HG03066 (cell line): ENCODE measurements around the gene TMEM156.

ENCODE experiments used
- ATAC-seq: cut with Tn5 transposase; IDR thresholded peaks from one replicate; pipeline ENCODE4 v1.9.1; 2021; ENCODE audit warnings: low read depth; ENCODE audit not compliant: unreplicated experiment

The TMEM156 gene, protein sequence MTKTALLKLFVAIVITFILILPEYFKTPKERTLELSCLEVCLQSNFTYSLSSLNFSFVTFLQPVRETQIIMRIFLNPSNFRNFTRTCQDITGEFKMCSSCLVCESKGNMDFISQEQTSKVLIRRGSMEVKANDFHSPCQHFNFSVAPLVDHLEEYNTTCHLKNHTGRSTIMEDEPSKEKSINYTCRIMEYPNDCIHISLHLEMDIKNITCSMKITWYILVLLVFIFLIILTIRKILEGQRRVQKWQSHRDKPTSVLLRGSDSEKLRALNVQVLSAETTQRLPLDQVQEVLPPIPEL

DNA sequence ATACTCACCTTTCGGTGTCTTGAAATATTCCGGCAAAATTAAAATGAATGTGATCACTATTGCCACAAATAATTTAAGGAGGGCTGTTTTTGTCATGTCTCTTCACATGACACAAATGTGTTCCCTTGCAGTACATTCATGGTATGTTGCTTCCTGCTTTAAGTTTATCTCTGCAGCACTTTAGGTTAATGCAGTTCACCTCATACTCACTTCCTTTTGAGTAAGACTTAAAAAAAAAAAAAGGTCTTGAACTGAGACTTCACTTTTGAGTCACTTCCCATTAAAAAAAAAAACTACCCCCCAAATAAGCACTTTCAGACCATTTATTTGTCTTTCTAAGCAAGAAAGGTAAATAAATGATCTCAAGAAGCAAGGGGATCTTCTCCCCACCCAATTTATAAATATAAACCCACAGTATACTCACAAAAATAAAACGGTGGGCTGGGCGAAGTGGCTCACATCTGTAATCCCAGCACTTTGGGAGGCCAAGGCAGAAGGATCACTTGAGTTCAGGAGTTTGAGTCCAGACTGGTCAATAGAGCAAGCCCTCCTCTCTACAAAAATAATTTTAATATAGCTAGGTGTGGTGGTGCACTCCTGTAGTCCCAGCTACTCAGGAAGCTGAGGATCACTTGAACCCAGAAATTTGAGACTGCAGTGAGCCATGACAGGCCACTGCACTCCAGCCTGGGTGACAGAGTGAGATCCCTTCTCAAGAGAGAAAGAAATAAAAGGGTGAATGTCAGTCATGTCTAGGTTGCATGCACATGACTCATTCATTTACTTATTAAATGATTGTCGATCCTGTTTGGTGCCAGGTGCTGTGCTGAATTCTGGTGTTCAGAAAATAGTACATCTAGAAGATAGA lies at the start of gene TMEM156:
Gene TMEM156, minus strand, starts transcription at position 192 of the 868 bp plus-strand sequence. Its CDS starts 96 bp downstream, at position 96.
- peak; percentile 68 for ATAC-seq

DNA sequence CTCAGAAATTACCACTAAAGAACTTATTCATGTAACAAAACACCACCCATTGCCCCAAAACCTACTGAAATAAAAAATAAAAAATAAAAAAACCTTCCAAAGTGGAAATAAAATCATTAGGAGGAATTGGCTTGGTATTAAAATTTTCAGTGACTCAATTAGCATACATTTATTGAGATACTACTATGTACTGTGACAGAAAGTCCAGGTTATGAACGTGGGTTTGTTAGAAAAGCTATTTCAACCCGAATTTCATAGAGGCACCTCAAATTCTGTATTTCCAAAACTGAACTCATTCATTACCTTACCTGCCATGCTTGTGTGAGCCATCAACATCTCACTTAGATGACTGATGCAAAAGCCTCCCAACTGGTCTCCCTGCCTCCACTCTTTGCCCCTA lies 46.6 kb upstream of the TMEM156 start:
- no peak for ATAC-seq

DNA sequence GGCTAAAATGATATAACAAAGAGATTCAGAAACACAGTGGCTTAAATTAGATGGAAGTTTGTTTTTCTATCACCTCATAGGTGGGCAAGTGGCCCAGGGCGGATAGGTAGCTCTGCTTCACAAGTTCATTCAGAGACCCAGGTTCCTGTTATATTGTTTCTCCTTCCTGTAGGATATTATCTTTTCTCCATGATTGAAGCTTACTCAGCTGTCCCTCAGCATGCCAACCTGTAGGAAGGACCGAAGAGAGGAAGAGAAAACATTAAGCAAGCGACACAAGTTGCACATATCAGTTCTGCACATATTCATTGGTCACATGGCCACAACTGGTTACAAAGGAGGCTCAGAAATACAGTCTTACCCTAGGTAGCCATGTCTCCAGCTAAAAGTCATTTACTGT lies 36.7 kb upstream of the TMEM156 start:
- ATAC-seq = no peak

DNA sequence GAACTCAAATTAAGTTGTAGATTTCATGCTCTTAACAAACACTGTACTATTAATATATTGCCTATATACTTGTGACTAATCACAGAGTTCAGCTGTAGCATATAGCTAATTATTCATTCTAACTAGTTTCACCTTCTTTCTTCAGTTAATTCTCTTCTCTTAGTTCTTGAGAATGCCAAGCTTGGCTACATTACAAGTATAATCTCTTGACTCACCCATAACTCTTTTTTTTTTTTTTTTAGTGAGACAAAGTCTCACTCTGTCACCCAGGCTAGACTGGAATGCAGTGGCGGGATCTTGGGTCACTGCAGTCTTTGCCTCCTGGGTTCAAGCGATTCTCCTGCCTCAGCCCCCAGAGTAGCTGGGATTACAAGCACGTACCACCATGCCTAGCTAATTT lies 35.2 kb upstream of the TMEM156 start:
- no peak for ATAC-seq

DNA sequence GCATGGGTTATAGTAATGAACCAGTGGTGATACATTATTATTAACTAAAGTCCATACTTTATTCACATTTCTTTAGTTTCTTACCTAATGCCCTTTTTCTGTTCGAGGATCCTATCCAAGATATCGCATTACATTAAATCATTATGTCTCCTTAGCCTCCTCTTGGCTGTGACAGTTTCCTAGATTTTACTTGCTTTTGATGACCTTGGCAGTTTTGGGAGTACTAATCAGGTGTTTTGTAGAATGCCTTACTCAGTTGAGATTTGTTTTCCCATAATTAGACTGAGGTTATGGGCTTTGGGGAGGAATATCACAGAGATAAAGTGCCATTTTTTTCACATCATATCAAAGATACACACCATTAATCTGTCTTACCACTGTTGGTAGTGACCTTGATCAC lies 34.8 kb upstream of the TMEM156 start:
- ATAC-seq = no peak

DNA sequence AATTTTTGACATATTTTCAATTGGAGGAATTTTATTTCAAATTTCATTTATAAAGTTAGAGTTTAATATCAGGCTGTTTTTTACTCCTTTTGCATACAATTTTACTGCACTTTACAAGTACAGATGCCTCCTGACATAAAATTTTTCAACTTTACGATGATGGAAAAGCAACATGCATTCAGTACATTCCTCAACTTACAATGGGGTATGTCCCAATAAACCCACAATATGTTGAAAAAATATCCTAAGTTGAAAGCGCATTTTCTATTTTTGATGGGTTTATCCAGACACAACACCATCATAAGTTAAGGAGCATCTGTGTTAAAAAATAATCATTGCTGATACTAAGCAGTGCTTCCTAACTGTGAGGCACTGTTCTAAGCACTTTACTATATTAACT lies 34.2 kb upstream of the TMEM156 start:
- no peak for ATAC-seq

DNA sequence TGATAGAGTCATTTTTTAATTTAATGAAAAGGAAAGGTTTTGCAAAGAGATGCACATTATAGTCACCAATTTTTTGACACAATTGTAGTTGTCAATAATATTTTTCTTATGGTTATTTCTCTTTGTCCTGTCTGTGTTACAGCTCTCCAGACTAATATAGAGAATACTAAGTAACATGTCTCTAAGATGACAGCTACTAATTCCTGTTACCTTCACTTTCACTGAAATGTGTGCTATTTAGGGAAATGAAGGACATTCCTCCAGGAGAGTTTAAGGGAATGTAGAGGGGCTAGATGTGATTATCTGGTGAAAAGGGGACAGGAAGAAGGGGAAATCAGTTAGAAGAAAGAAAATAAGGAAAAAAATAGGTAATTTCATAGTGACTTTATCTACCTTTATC lies 31.2 kb upstream of the TMEM156 start:
- ATAC-seq = no peak

DNA sequence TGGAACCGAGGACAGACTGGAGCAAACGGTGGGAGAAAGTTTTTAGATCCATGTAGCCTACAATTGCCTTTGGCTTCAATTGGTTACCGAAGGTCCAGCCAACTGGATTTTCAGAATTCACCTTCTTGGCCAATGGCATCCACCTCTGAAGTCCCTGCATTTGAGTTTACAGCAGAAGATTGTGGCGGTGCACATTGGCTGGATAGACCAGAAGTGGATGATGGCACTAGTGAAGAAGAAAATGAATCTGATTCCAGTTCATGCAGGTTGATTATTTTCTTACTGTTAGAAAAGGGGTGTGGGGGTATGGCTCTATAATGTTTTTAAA lies 30.5 kb upstream of the TMEM156 start:
- no peak for ATAC-seq

DNA sequence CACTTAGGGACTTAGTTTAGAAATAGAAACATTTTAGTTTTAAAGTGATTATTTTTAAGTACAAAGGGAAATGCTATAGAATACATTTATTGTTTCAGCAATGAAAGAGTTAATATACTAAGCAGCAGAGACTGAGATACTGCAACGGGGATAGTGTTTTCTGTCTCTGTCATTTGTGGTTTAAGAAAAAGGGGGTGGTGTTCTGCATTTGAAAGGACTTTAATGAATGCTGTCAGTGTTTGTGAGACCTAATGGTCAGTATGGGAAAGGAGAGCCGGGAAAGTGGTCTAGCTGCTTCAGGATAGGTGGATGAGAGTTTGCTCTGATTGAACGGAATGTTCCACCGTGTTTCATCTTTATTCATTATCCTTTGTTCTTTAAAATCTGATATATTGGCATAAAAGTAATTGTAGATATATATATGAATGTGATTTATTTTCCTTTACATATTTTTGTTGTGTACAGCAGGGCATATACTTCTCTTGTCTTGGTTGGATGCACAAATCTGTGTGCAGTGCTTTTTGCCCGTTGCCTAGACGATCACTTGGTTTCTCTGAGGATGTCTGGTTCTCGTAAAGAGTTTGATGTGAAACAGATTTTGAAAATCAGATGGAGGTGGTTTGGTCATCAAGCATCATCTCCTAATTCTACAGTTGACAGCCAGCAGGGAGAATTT lies 30.0 kb upstream of the TMEM156 start, which contains the start of gene KLHL5:
Gene KLHL5, plus strand, starts transcription at position 139 of the 676 bp plus-strand sequence. Its CDS starts 421 bp downstream, at position 560.
- no peak for ATAC-seq

DNA sequence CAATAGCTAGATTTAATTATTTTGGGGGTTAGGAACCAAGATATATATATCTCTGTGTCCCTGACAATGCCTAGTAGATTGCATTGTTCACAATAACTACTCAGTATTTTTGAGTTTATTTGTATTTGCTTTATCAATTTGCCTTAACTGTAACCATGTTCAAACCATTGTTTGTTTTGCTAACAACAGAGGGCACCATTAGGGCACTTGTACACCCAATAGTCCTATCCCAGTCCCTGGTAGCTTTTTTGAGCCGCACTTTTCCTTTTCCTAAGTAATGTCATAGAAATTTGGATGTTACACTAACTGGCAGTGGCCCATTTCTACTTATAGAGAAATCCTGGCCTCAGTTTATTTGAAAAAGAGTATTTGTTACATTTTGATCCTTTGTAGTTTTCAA lies 29.2 kb upstream of the TMEM156 start:
- no peak for ATAC-seq

DNA sequence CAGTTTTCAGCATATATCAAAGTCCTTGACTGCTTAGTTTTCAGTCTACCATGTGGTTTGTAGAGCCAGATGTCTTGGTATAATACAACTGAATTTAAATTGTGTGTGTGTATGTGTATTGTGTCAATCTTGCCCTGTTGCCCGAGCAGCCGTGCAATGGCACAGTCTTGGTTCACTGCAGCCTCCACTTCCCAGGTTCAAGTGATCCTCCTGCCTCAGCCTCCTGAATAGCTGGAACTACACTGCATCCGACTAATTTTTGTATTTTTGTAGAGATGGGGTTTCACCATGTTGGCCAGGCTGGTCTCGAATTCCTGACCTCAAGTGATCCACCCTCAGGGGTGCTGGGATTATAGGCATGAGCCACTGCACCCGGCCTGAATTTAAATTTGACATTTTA lies 23.8 kb upstream of the TMEM156 start:
- ATAC-seq = no peak

DNA sequence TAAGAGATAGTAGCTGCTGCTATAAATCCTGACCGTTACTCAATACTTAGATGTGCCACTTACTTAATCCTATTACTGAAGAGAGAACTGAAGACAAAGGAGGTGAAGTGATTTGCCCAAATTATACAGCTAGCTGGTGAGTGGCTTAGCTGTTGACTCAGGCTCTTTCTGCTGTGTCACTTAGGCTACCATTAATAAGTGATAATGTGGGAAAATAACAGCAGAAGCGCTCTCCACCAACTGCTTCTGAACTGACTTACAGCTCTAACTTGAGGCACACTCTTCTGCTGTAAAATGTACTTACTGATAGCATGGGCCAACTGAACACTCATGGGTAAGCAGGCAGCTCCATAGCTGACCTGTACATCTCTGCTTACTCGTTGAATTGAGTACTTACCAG lies 22.3 kb upstream of the TMEM156 start:
- no peak for ATAC-seq

DNA sequence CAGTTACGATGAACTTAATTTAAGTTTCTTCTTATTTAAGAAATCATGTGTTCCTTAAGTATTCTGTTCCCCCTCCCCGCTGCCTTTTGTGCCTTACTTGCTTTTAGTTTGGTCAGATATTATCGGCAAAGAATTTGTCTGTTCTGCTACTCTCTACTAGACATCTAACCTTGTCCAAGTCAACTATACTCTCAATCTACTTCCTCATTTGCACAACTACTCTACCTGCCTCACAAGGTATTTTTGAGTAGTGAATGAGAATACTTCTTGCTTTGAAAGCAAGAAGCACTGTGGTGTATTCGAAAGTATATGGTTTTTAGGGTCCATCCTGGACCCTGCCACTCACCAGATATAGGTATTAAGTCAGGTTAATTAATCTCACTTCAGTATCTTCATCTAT lies 21.8 kb upstream of the TMEM156 start:
- ATAC-seq = no peak

DNA sequence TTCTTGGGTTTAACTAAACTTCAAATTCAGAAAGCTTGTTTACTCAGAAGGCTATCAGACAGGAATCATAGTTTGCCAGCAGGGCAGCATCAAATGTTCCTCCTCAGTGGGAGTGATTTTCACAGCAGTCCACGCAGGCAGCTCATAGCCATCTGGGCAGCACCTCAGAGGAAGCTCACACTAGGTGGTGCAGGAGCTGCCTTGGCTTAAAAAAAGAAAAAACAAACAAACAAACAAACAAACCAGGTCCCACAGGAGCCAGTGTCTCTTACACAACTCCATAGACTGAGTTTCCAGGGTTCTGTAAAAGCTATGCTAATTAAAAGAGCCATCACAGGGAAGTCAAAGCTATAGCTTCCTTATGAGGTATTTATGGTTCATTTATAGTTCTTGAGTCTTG lies 19.3 kb upstream of the TMEM156 start:
- ATAC-seq = no peak

DNA sequence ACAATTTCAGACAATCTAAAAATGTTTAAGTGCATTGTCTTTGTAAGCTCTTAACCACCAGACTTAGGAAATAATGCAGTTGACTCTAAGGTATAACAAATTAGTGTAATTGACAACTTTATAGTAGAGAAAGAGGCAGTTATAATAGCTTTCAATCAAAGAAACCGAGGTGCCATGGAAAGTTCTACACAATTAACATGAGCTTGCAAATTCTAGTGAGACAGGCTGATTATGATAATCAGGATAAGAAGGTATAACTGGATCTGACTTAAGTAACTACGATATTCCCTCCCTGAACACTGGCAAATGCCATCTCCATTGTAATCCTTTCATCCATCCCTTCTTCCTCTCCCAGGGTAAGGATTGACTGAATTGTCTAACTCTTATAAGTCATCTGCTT lies 18.4 kb upstream of the TMEM156 start:
- ATAC-seq = no peak

DNA sequence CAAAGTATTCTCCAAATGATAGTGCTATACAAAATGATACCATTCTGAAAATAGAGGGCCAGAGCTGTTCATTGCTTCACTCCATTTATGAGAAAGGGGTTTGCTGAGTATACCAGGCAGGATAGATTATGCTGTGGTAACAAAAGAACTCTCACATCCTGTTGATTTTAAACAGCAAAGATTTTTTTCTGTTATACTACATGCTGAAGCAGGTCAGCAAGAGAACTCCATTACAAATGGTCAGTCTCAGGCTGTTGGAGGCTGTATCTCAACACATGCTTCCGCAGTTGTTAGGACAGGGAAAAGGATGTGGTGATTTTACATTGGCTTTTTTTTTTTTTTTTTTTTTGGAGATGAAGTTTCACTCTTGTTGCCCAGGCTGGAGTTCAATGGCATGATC lies 16.1 kb upstream of the TMEM156 start:
- ATAC-seq = no peak

DNA sequence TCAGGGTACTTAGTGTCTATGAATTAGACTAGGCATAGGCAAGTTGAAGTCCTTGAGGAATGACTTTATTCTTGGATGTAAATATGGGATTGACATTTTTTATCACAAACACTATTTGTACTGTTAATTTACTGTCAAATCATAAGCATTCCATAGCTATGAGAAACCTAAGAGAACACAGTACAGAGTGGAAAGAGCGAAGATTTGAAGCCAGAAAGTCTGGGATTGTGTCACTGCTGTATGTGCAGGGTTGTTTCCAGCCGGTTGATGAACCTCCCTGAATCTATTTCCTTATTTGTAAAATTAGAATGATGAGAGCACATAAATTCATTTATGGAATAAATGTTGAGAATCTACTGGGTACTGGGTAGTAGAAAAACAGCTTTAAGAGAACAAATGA lies 15.5 kb upstream of the TMEM156 start:
- ATAC-seq = no peak

DNA sequence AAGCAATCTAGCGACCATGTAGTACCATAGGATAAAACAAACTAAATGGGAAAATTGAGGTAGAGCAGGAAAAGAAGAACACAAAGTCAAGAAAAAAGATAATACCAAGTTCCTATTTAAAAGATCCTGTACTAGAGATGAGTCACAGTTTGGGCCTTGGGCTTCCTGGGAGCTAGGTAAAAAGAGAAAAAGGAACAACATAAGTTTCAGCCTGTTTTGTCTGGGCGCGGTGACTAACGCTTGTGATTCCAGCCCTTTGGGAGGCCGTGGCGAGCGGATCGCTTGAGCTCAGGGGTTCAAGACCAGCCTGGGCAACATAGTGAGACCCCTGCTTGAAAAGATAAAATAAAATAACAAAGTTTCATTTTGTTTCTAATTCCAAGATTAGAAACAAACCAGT lies 14.0 kb upstream of the TMEM156 start:
- no peak for ATAC-seq

DNA sequence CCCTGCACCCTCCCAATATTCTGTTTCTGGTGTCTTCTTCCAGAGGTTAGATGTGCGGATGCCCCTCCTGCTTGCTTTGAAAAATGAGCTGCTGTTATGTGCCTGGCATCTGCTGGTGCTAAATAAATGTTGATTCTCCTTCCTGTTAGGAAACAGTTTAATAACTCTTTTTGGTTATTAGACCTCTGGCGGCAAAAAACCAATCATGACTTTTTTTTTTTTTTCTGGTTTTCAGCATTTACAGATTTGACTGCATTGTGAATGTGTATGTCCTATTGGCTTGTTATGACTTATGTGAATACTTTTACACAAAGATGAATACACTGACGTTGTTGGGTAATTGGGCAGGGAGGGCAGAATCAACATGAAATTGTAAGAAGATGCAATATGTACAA lies 13.6 kb upstream of the TMEM156 start:
- no peak for ATAC-seq

DNA sequence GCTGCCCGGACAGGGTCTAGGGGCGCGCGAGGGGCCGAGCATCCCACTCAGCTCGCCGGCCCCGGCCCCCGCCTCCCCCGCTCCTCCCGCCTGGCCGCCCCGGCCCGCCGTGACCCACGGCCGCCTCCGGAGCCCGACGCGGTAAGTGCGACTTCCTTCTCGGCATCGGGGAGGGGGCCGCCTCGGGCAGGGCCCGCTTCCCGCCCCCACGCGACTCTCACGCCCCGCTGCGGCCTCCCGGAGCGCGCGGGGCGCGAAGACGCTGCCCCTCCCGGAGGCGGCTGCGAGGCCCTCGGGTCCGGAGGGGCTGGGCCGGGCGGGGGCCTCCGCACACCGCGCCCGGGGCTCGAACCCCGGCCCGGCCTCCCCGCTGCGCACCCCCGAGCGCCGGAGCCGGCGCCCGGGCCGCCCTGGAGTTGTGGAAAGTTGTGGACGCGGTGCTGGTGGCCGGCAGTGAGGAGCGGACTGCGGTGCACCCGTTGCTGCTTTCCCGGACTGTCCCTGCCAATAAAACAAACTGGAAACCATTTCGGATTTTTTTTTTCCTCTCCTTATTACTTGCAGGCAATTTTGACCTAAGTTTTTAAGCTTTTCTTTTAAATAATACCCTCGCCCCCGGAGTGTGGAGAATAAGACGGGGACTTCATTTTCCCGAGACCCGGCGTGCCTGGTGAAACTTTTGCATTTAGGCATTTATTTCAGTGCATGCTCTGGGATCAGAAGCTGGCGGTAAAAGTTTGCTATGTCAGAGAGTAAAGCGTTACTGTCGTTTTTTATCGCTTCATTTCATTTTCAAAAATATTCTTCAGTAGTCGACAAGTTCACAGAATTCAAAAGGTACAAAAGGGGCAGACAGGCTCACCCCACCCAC lies 13.0 kb upstream of the TMEM156 start:
- peak; percentile 21 for ATAC-seq
